NB4 (cell line): Measurements from ENCODE around the gene TIMM29.

Experiments used
- POLR2A ChIP-seq: IDR thresholded peaks from 2 replicates; pipeline ENCODE4 v1.6.1; 2011; ENCODE audit warnings: mild to moderate bottlenecking; ENCODE audit not compliant: insufficient read length; ENCODE audit errors: extremely low read depth
- TF ChIP-seq, protein P1 (sequence below): IDR thresholded peaks from one replicate; pipeline ENCODE4 v1.5.1; 2012; ENCODE audit warnings: low read depth, low read length

DNA sequence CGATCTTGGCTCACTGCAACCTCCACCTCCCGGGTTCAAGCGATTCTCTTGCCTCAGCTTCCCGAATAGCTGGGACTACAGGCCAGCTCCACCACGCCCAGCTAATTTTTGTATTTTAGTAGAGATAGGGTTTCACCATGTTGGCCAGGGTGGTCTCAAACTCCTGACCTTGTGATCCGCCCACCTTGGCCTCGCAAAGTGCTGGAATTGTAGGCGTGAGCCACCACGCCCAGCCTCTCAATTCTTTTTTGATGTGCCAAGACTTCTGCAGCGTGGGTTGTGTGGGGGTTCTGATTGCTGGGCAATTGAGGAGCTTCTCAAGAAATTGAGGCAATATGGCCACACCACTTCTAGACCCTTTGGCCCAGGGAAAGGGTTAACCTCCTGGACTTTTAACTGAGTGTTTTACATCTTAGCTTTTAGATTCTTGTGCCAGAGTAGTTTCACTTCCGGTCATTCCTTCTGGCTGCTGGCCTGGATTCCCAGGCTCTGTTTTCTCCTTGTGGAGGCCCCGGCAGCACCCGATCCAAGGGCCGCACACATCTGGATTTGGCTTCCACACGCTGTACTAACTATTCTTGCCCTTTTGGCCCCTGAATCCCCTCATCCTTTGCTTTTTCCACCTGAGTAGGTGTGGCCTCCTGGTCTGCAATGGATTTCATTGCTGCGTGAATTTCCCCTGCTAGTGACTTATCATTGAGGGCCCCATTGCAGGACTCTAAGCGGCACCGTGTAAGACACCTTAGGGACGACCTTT, 46.9 kb downstream of the TIMM29 start:
- TF ChIP-seq, protein P1, sequence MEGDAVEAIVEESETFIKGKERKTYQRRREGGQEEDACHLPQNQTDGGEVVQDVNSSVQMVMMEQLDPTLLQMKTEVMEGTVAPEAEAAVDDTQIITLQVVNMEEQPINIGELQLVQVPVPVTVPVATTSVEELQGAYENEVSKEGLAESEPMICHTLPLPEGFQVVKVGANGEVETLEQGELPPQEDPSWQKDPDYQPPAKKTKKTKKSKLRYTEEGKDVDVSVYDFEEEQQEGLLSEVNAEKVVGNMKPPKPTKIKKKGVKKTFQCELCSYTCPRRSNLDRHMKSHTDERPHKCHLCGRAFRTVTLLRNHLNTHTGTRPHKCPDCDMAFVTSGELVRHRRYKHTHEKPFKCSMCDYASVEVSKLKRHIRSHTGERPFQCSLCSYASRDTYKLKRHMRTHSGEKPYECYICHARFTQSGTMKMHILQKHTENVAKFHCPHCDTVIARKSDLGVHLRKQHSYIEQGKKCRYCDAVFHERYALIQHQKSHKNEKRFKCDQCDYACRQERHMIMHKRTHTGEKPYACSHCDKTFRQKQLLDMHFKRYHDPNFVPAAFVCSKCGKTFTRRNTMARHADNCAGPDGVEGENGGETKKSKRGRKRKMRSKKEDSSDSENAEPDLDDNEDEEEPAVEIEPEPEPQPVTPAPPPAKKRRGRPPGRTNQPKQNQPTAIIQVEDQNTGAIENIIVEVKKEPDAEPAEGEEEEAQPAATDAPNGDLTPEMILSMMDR = no peak
- TF ChIP-seq POLR2A = no peak
